ENCODE data around the gene HNRNPUL2. TPM values are rescaled to one million over a fixed set of nuclear protein-coding genes. Genes with fewer than 3 reads are reported as not detected.
A peak's percentile ranks its signal among the peaks of the same experiment; 100 is the strongest.

Gene HNRNPUL2
- polyA plus RNA-seq, 3 donors = 0.33 to 13.8 (median 0.88) TPM

- TF ChIP-seq, protein P1, sequence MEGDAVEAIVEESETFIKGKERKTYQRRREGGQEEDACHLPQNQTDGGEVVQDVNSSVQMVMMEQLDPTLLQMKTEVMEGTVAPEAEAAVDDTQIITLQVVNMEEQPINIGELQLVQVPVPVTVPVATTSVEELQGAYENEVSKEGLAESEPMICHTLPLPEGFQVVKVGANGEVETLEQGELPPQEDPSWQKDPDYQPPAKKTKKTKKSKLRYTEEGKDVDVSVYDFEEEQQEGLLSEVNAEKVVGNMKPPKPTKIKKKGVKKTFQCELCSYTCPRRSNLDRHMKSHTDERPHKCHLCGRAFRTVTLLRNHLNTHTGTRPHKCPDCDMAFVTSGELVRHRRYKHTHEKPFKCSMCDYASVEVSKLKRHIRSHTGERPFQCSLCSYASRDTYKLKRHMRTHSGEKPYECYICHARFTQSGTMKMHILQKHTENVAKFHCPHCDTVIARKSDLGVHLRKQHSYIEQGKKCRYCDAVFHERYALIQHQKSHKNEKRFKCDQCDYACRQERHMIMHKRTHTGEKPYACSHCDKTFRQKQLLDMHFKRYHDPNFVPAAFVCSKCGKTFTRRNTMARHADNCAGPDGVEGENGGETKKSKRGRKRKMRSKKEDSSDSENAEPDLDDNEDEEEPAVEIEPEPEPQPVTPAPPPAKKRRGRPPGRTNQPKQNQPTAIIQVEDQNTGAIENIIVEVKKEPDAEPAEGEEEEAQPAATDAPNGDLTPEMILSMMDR (IDR thresholded peaks at IDR 0.05) = no peak
- Histone ChIP-seq H3K4me2 (replicated peaks; ENCODE audit: extremely low read depth, low read length, poor library complexity, severe bottlenecking) (peak overlapping the region; percentile 100), H3K27ac (ENCODE audit: low read depth in 1 of 2, low read length in 2 of 2) (peak overlapping the region; percentile 88 to 91), H3K79me2 (ENCODE audit: insufficient read depth, low read length) (peaks cover 82% of the 10 kb centered on the region), H3K9ac (ENCODE audit: insufficient read depth, low read length, poor library complexity, severe bottlenecking) (peak overlapping the region; percentile 91), H4K20me1 (ENCODE audit: insufficient read depth, low read length) (peaks cover 55% of the 10 kb centered on the region), H3K27me3 (ENCODE audit: control insufficient read depth in 2 of 2, insufficient read depth in 2 of 2, low read length in 2 of 2) (no peaks in the 10 kb centered on the region), H3K9me3 (replicated peaks in 1 of 2; ENCODE audit: control insufficient read depth in 1 of 2, insufficient read depth in 1 of 2, low read length in 2 of 2) (no peaks in the 10 kb centered on the region), H3K4me3 (replicated peaks in 1 of 3; ENCODE audit: low read depth in 2 of 3, low read length in 3 of 3) (peak overlapping the region; percentile 84 to 97 (median 91)), H2AFZ (ENCODE audit: insufficient read depth, low read depth, low read length, poor library complexity, severe bottlenecking) (peak overlapping the region; percentile 90), H3K36me3 (replicated peaks in 1 of 2; ENCODE audit: control insufficient read depth in 1 of 2, insufficient read depth in 2 of 2, low read length in 2 of 2) (peaks cover 29 to 35% of the 10 kb centered on the region in 2 donors), H3K4me1 (ENCODE audit: control insufficient read depth in 1 of 2, insufficient read depth in 2 of 2, low read length in 2 of 2) (peaks cover 36 to 45% of the 10 kb centered on the region in 2 donors)
- peak overlapping the region; percentile 91 to 98 for H3K4me3 Mint-ChIP-seq
- intact Hi-C loops (cut with micrococcal nuclease) = loop anchor here (1.0 to 5.0 kb wide), 3 partner anchors 17 to 45 kb away; partner anchors contain the start of gene TAF6L (in 2 of the 2)
- no peak for DNase-seq
- peak overlapping the region; percentile 94 to 98 (median 98) for H3K27ac Mint-ChIP-seq
- H3K27me3 Mint-ChIP-seq (ENCODE audit: low read depth in 3 of 3) = no peaks in the 10 kb centered on the region
- H3K9me3 Mint-ChIP-seq = peaks cover 0 to 3% (median 0%) of the 10 kb centered on the region in 7 donors
- H3K4me1 Mint-ChIP-seq = peaks cover 47% of the 10 kb centered on the region
- H3K36me3 Mint-ChIP-seq = peaks cover 32 to 41% of the 10 kb centered on the region in 2 donors
- under 1% methylated on average over 37 of the region's 37 CpGs for WGBS (ENCODE audit: insufficient coverage)
Measured at GRCh38 chr11:62726915-62727164, 417 bp downstream of the HNRNPUL2 start.

DNA sequence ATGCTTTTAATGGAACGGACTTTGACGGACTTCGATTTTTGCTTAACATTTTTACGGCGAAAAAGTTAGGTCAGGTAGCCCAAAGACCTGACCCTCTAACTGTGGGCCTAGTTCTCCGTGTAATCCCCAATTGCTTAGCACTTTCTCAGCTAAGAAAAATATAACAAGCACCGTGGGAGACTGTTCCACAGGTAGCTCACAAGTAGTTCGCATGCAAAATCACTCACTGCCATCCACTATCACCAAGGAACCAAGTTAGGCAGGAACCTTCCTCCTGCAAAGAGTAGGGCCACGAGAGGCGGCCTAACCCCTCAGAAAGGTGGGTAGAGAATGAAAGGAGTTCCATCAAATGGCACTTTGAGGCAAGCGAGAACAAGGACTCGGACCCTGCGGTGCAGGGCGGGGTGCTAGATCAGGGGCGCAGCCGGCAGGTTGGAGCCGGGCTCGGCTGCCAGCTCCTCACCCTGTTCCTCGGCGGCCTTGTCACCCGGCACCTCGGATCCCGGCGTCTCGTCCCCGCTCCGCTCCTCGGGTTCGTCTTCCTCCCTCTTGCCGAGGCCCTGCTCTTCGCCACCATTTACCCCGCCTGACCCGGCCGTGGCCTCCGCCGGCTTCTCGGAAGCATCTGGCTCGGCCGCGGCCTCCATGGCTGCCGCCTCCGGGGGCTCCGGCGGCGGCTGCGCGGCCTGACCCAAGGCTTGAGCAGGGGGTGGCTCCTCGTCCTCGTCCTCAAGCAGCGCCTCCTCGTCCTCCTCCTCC is 922 bp downstream of the HNRNPUL2 start:
- TF ChIP-seq, protein P1 (IDR thresholded peaks at IDR 0.05) = no peak

More for the DNA sequence above, 922 bp downstream of the HNRNPUL2 start:
- H3K4me1 ChIP-seq (ENCODE audit: control insufficient read depth in 1 of 2, insufficient read depth in 2 of 2, low read length in 2 of 2) = peaks cover 36 to 45% of the 10 kb centered on the region in 2 donors
- H3K4me2 ChIP-seq (replicated peaks; ENCODE audit: extremely low read depth, low read length, poor library complexity, severe bottlenecking) = peak overlapping the region; percentile 100
- intact Hi-C loops (cut with micrococcal nuclease) = loop anchor here (1.0 to 5.0 kb wide), 2 partner anchors 16 to 46 kb away; partner anchors contain the start of gene TAF6L (in 2 of the 2)
- peaks cover 82% of the 10 kb centered on the region for H3K79me2 ChIP-seq (ENCODE audit: insufficient read depth, low read length)
- H3K9me3 Mint-ChIP-seq = peaks cover 0 to 3% (median 0%) of the 10 kb centered on the region in 7 donors
- H2AFZ ChIP-seq (ENCODE audit: insufficient read depth, low read depth, low read length, poor library complexity, severe bottlenecking) = peak overlapping the region; percentile 90
- H3K27me3 Mint-ChIP-seq (ENCODE audit: low read depth in 3 of 3) = no peaks in the 10 kb centered on the region
- DNase-seq = no peak
- peak overlapping the region; percentile 91 to 98 for H3K4me3 Mint-ChIP-seq
- no peaks in the 10 kb centered on the region for H3K9me3 ChIP-seq (replicated peaks in 1 of 2; ENCODE audit: control insufficient read depth in 1 of 2, insufficient read depth in 1 of 2, low read length in 2 of 2)
- H3K9ac ChIP-seq (ENCODE audit: insufficient read depth, low read length, poor library complexity, severe bottlenecking) = peak overlapping the region; percentile 91
- H3K27ac Mint-ChIP-seq = peak overlapping the region; percentile 94 to 98 (median 98)
- peaks cover 33 to 40% of the 10 kb centered on the region in 2 donors for H3K36me3 ChIP-seq (replicated peaks in 1 of 2; ENCODE audit: control insufficient read depth in 1 of 2, insufficient read depth in 2 of 2, low read length in 2 of 2)
- H3K27me3 ChIP-seq (ENCODE audit: control insufficient read depth in 2 of 2, insufficient read depth in 2 of 2, low read length in 2 of 2) = no peaks in the 10 kb centered on the region
- peak overlapping the region; percentile 88 to 91 for H3K27ac ChIP-seq (ENCODE audit: low read depth in 1 of 2, low read length in 2 of 2)
- H3K4me3 ChIP-seq (replicated peaks in 1 of 3; ENCODE audit: low read depth in 2 of 3, low read length in 3 of 3) = peak overlapping the region; percentile 84 to 97 (median 91)
- H3K4me1 Mint-ChIP-seq = peaks cover 45% of the 10 kb centered on the region
- H4K20me1 ChIP-seq (ENCODE audit: insufficient read depth, low read length) = peaks cover 57% of the 10 kb centered on the region
- peaks cover 35 to 41% of the 10 kb centered on the region in 2 donors for H3K36me3 Mint-ChIP-seq
- 0% methylated on average over 48 of the region's 51 CpGs for WGBS (ENCODE audit: insufficient coverage)
